GM23338 (cell line): ENCODE data around the gene C16orf95. TPM values are rescaled to one million over a fixed set of nuclear protein-coding genes. Genes with fewer than 3 reads are reported as not detected.

ENCODE experiments used
- ATAC-seq: fragments of 200-7000 bp; cut with Tn5 transposase; 3 replicates; pipeline ENCODE4 v1.9.1; 2020
- DNase-seq: peaks from one replicate; pipeline ENCODE4 v3.0.0-alpha.2; 2015; ENCODE audit warnings: low spot score
- H2AFZ ChIP-seq: fragments of 200-600 bp; sonication (generic); 2 replicates; pipeline ENCODE4 v1.8.0; 2016; ENCODE audit warnings: antibody characterized with exemption, mild to moderate bottlenecking, moderate library complexity
- H3F3A ChIP-seq: fragments of 200-600 bp; sonication (generic); replicated peaks from 2 replicates; pipeline ENCODE4 v1.8.0; 2017; ENCODE audit warnings: antibody characterized with exemption, mixed run types, low read depth
- H3K27ac ChIP-seq: fragments of 200-600 bp; sonication (generic); 2 replicates; pipeline ENCODE4 v1.6.1; 2016; ENCODE audit warnings: low read depth
- H3K27me3 ChIP-seq: fragments of 200-600 bp; sonication (generic); 2 replicates; pipeline ENCODE4 v1.8.0; 2016; ENCODE audit warnings: mild to moderate bottlenecking, mixed run types, moderate library complexity; ENCODE audit not compliant: insufficient read depth
- H3K36me3 ChIP-seq: fragments of 200-600 bp; sonication (generic); 2 replicates; pipeline ENCODE4 v1.8.0; 2016; ENCODE audit warnings: mild to moderate bottlenecking; ENCODE audit not compliant: insufficient read depth
- H3K4me1 ChIP-seq: fragments of 200-600 bp; sonication (generic); 2 replicates; pipeline ENCODE4 v1.8.0; 2016; ENCODE audit warnings: mild to moderate bottlenecking, moderate library complexity; ENCODE audit not compliant: insufficient read depth
- H3K4me2 ChIP-seq: fragments of 200-600 bp; sonication (generic); 2 replicates; pipeline ENCODE4 v1.7.1; 2017; ENCODE audit warnings: mixed run types
- H3K4me3 ChIP-seq: fragments of 200-600 bp; sonication (generic); 2 replicates; pipeline ENCODE4 v1.6.1; 2016; ENCODE audit warnings: mixed run types
- H3K79me2 ChIP-seq: fragments of 200-600 bp; sonication (generic); replicated peaks from 2 replicates; pipeline ENCODE4 v1.8.0; 2017; ENCODE audit warnings: mild to moderate bottlenecking; ENCODE audit not compliant: insufficient read depth
- H3K9me2 ChIP-seq: fragments of 200-600 bp; sonication (generic); 2 replicates; pipeline ENCODE4 v1.8.0; 2017; ENCODE audit not compliant: insufficient read depth
- H4K20me1 ChIP-seq: fragments of 200-600 bp; sonication (generic); replicated peaks from 2 replicates; pipeline ENCODE4 v1.8.0; 2017; ENCODE audit warnings: mild to moderate bottlenecking; ENCODE audit not compliant: insufficient read depth
- H3K27ac Mint-ChIP-seq: 2 replicates; pipeline ENCODE4 v1.8.0; 2020; ENCODE audit warnings: inconsistent platforms, mild to moderate bottlenecking, moderate library complexity, mixed read lengths
- H3K27me3 Mint-ChIP-seq: 3 replicates; pipeline ENCODE4 v1.8.0; 2022; ENCODE audit warnings: low read depth, mild to moderate bottlenecking, moderate library complexity, mixed read lengths, inconsistent platforms; ENCODE audit not compliant: insufficient read depth, poor library complexity
- H3K36me3 Mint-ChIP-seq: 3 replicates; pipeline ENCODE4 v1.8.0; 2021; ENCODE audit warnings: low read depth, mild to moderate bottlenecking, inconsistent platforms, moderate library complexity, mixed read lengths
- H3K4me1 Mint-ChIP-seq: 3 replicates; pipeline ENCODE4 v1.8.0; 2020; ENCODE audit warnings: mild to moderate bottlenecking, inconsistent platforms, mixed read lengths
- H3K4me3 Mint-ChIP-seq: 3 replicates; pipeline ENCODE4 v1.8.0; 2021; ENCODE audit warnings: moderate library complexity, mild to moderate bottlenecking, inconsistent platforms, mixed read lengths
- H3K9me3 Mint-ChIP-seq: 3 replicates; pipeline ENCODE4 v1.8.0; 2020; ENCODE audit warnings: moderate library complexity, mild to moderate bottlenecking, inconsistent platforms, mixed read lengths
- CREB1 ChIP-seq: fragments of 250-450 bp; sonication (Bioruptor Pico); IDR thresholded peaks from 2 replicates; pipeline ENCODE4 v1.5.0; 2020; ENCODE audit warnings: low read depth, mild to moderate bottlenecking, moderate library complexity
- CTCF ChIP-seq, 2 experiments: fragments of 200-600 bp in 1 of 2; sonication (generic) in 1 of 2; conservative IDR thresholded peaks; 2 replicates each; pipeline versions ENCODE4 v1.5.1 to v1.6.1; 2016 to 2017; ENCODE audit warnings: antibody characterized with exemption in 2 of 2, low read depth in 2 of 2, mild to moderate bottlenecking in 2 of 2, moderate library complexity in 1 of 2
- EZH2 ChIP-seq: fragments of 200-600 bp; sonication (generic); IDR thresholded peaks from one replicate; pipeline ENCODE4 v1.8.0; 2017; ENCODE audit warnings: antibody characterized with exemption, mild to moderate bottlenecking, low read depth; ENCODE audit not compliant: unreplicated experiment
- EZH2phosphoT487 ChIP-seq: fragments of 200-600 bp; sonication (generic); IDR thresholded peaks from one replicate; pipeline ENCODE4 v1.8.1; 2018; ENCODE audit warnings: antibody characterized with exemption; ENCODE audit not compliant: unreplicated experiment
- JUNB ChIP-seq: IDR thresholded peaks from one replicate; pipeline ENCODE4 v1.6.1; 2016; ENCODE audit warnings: antibody characterized with exemption; ENCODE audit not compliant: unreplicated experiment
- POLR2AphosphoS5 ChIP-seq: IDR thresholded peaks from 2 replicates; pipeline ENCODE4 v1.6.1; 2016; ENCODE audit warnings: antibody characterized with exemption, low read depth
- STAT1 ChIP-seq: IDR thresholded peaks from one replicate; pipeline ENCODE4 v1.6.1; 2016; ENCODE audit warnings: antibody characterized with exemption; ENCODE audit not compliant: unreplicated experiment
- ZNF331 ChIP-seq: fragments of 250-450 bp; sonication (Bioruptor Pico); IDR thresholded peaks from 2 replicates; pipeline ENCODE4 v1.5.0; 2020; ENCODE audit warnings: low read depth, mild to moderate bottlenecking, moderate library complexity
- ZNF462 ChIP-seq: fragments of 250-450 bp; sonication (Bioruptor Pico); IDR thresholded peaks from 2 replicates; pipeline ENCODE4 v1.5.0; 2020; ENCODE audit warnings: mild to moderate bottlenecking, moderate library complexity
- polyA plus RNA-seq: library from polyadenylated mRNA; unstranded; fragments of >200 nt; fragmentation: Nextera tagmentation; extraction: Ambion mirVana; gene quantifications from 2 replicates; pipeline ENCODE4 v1.2.1, GENCODE V29; 2016
- total RNA-seq: library from RNA; depleted of rRNA; stranded (reverse); fragments of >200 nt; shearing (Covaris generic); gene quantifications from 2 replicates; pipeline ENCODE4 v1.2.3, GENCODE V29; 2014
- TF ChIP-seq, protein P1 (sequence below): IDR thresholded peaks from one replicate; pipeline ENCODE4 v1.6.1; 2018; ENCODE audit warnings: antibody characterized with exemption; ENCODE audit not compliant: unreplicated experiment

C16orf95 gene
- total and polyA plus RNA-seq, 2 experiments from 2014 or later = 1.2 to 3.9 TPM

GRCh38 chr16:87343753-87344050, 26.5 kb upstream of the C16orf95 start:
- no peaks in the 10 kb centered on the region for H3K27me3 ChIP-seq
- ATAC-seq (no peak), DNase-seq (no peak)
- no peaks in the 10 kb centered on the region for H3K9me2 ChIP-seq
- H4K20me1 ChIP-seq = peaks cover 4% of the 10 kb centered on the region
- no peaks in the 10 kb centered on the region for H3F3A ChIP-seq
- no peak overlapping the region; the same call in none of the 2 replicates for H3K27ac Mint-ChIP-seq
- no peak overlapping the region for H3K27ac ChIP-seq
- H3K4me3 ChIP-seq = no peak overlapping the region
- no peak overlapping the region for H3K4me3 Mint-ChIP-seq
- H2AFZ ChIP-seq = no peak overlapping the region
- H3K36me3 ChIP-seq = no peaks in the 10 kb centered on the region; the same call in 1 of the 2 replicates
- no peaks in the 10 kb centered on the region; the same call in 2 of the 3 replicates for H3K9me3 Mint-ChIP-seq
- peaks cover 21% of the 10 kb centered on the region for H3K36me3 Mint-ChIP-seq
- no peak overlapping the region for H3K4me2 ChIP-seq
- H3K79me2 ChIP-seq = no peaks in the 10 kb centered on the region; the same call in 1 of the 2 replicates
- H3K27me3 Mint-ChIP-seq = peaks cover 12% of the 10 kb centered on the region
- H3K4me1 Mint-ChIP-seq = peaks cover 15% of the 10 kb centered on the region
- TF ChIP-seq ZNF331 (CRISPR knock-in tag) (no peak), CREB1 (CRISPR knock-in tag) (no peak), CTCF (conservative IDR thresholded peaks at IDR 0.05; ENCODE audit: low read depth in 2 of 2) (no peak), EZH2 (no peak), ZNF462 (CRISPR knock-in tag) (no peak), JUNB (no peak), POLR2AphosphoS5 (no peak), EZH2phosphoT487 (no peak), STAT1 (no peak)
- TF ChIP-seq, protein P1, sequence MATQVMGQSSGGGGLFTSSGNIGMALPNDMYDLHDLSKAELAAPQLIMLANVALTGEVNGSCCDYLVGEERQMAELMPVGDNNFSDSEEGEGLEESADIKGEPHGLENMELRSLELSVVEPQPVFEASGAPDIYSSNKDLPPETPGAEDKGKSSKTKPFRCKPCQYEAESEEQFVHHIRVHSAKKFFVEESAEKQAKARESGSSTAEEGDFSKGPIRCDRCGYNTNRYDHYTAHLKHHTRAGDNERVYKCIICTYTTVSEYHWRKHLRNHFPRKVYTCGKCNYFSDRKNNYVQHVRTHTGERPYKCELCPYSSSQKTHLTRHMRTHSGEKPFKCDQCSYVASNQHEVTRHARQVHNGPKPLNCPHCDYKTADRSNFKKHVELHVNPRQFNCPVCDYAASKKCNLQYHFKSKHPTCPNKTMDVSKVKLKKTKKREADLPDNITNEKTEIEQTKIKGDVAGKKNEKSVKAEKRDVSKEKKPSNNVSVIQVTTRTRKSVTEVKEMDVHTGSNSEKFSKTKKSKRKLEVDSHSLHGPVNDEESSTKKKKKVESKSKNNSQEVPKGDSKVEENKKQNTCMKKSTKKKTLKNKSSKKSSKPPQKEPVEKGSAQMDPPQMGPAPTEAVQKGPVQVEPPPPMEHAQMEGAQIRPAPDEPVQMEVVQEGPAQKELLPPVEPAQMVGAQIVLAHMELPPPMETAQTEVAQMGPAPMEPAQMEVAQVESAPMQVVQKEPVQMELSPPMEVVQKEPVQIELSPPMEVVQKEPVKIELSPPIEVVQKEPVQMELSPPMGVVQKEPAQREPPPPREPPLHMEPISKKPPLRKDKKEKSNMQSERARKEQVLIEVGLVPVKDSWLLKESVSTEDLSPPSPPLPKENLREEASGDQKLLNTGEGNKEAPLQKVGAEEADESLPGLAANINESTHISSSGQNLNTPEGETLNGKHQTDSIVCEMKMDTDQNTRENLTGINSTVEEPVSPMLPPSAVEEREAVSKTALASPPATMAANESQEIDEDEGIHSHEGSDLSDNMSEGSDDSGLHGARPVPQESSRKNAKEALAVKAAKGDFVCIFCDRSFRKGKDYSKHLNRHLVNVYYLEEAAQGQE = no peak
- H3K4me1 ChIP-seq = no peaks in the 10 kb centered on the region
